Measurements from ENCODE around the gene CELF6. TPM values are rescaled to one million over a fixed set of nuclear protein-coding genes. Genes with fewer than 3 reads are reported as not detected.

The CELF6 gene
- total RNA-seq, 4 donors from 2014 or later, result 2.3 to 9.8 (median 6.8) TPM

- Histone ChIP-seq H3K36me3 (no peaks in the 10 kb centered on the region), H3K4me3 (replicated peaks in 1 of 3) (no peak overlapping the region), H3K4me1 (no peaks in the 10 kb centered on the region), H3K27ac (no peak overlapping the region), H3K9me3 (no peaks in the 10 kb centered on the region), H3K27me3 (no peaks in the 10 kb centered on the region)
- TF ChIP-seq POLR2A (IDR thresholded peaks at IDR 0.05) (no peak), CTCF (IDR thresholded peaks at IDR 0.05) (no peak)
- WGBS, 2 donors, result 62% methylated on average over 3 of the region's 3 CpGs
- intact Hi-C loops (cut with DNase I), result no loop called here
- DNase-seq, result no peak
Observed at GRCh38 chr15:72285402-72285801, 34.6 kb downstream of the CELF6 start.

GRCh38 chr15:72284781-72285180 is 35.2 kb downstream of the CELF6 start:
- Histone ChIP-seq H3K4me3 (replicated peaks in 1 of 3) (no peak overlapping the region), H3K27me3 (no peaks in the 10 kb centered on the region), H3K9me3 (no peaks in the 10 kb centered on the region), H3K27ac (no peak overlapping the region), H3K4me1 (no peaks in the 10 kb centered on the region), H3K36me3 (no peaks in the 10 kb centered on the region)
- 86 to 94% methylated on average over 1 of the region's 1 CpG for WGBS, 2 donors
- TF ChIP-seq POLR2A (IDR thresholded peaks at IDR 0.05), result no peak
- DNase-seq, result no peak
- intact Hi-C loops (cut with DNase I), result no loop called here

- TF ChIP-seq POLR2A (IDR thresholded peaks at IDR 0.05), result no peak
- TF ChIP-seq CTCF (IDR thresholded peaks at IDR 0.05), result no peak
- DNase-seq, result no peak
- no peak overlapping the region for H3K27ac ChIP-seq
- intact Hi-C loops (cut with DNase I), result no loop called here
- no peak overlapping the region for H3K4me3 ChIP-seq (replicated peaks in 1 of 3)
- H3K27me3 ChIP-seq, result no peaks in the 10 kb centered on the region
- no peaks in the 10 kb centered on the region for H3K36me3 ChIP-seq
- H3K9me3 ChIP-seq, result no peaks in the 10 kb centered on the region
- no peaks in the 10 kb centered on the region for H3K4me1 ChIP-seq
- 91% methylated on average over 2 to 3 of the region's 3 CpGs for WGBS, 2 donors
Observed at GRCh38 chr15:72281713-72282112, 38.2 kb downstream of the CELF6 start.

GRCh38 chr15:72280751-72281150 is 39.2 kb downstream of the CELF6 start:
- 65 to 70% methylated on average over 2 of the region's 2 CpGs for WGBS, 2 donors
- Histone ChIP-seq H3K9me3 (no peaks in the 10 kb centered on the region), H3K27me3 (no peaks in the 10 kb centered on the region), H3K36me3 (no peaks in the 10 kb centered on the region), H3K4me3 (replicated peaks in 1 of 3) (no peak overlapping the region), H3K4me1 (no peaks in the 10 kb centered on the region), H3K27ac (no peak overlapping the region)
- intact Hi-C loops (cut with DNase I), result no loop called here
- no peak for DNase-seq
- no peak for TF ChIP-seq POLR2A (IDR thresholded peaks at IDR 0.05)
- TF ChIP-seq CTCF (IDR thresholded peaks at IDR 0.05), result no peak

- no peaks in the 10 kb centered on the region for H3K27me3 ChIP-seq
- 82 to 88% methylated on average over 1 of the region's 1 CpG for WGBS, 2 donors
- DNase-seq, result no peak
Observed at GRCh38 chr15:72278737-72279136, 41.2 kb downstream of the CELF6 start.

More at GRCh38 chr15:72278737-72279136, 41.2 kb downstream of the CELF6 start:
- intact Hi-C loops (cut with DNase I), result no loop called here
- Histone ChIP-seq H3K4me1 (no peaks in the 10 kb centered on the region), H3K27ac (no peak overlapping the region), H3K9me3 (no peaks in the 10 kb centered on the region), H3K36me3 (no peaks in the 10 kb centered on the region), H3K4me3 (replicated peaks in 1 of 3) (no peak overlapping the region)
- TF ChIP-seq CTCF (IDR thresholded peaks at IDR 0.05) (no peak), POLR2A (IDR thresholded peaks at IDR 0.05) (no peak)
